GM18507 (cell line): ENCODE results near the gene PCMTD2.

Source experiments
- DNase-seq: peaks from one replicate; pipeline ENCODE4 v3.0.0; 2011; ENCODE audit warnings: low read depth; ENCODE audit not compliant: insufficient read length; ENCODE audit errors: extremely low spot score
- FAIRE-seq: peaks from 2 replicates; lab custom pipeline; 2011; peaks lifted over from hg19 to GRCh38; lab: Jason Lieb, UNC

PCMTD2 gene

GRCh38 chr20:64236137-64237088 is 19.1 kb upstream of the PCMTD2 start:
- FAIRE-seq (no peak), DNase-seq (no peak)

GRCh38 chr20:64237316-64237715 is 18.2 kb upstream of the PCMTD2 start:
- DNase-seq (no peak), FAIRE-seq (no peak)

GRCh38 chr20:64238115-64238825 is 17.3 kb upstream of the PCMTD2 start:
- FAIRE-seq (no peak), DNase-seq (no peak)

GRCh38 chr20:64238851-64239387 is 16.6 kb upstream of the PCMTD2 start:
- DNase-seq, result peak; percentile 52
- FAIRE-seq, result peak; percentile 57

- FAIRE-seq (no peak), DNase-seq (no peak)
Measured at GRCh38 chr20:64239449-64240242, 15.9 kb upstream of the PCMTD2 start.

- no peak for FAIRE-seq
Measured at GRCh38 chr20:64240243-64241015, 15.1 kb upstream of the PCMTD2 start.

GRCh38 chr20:64241061-64241460 is 14.5 kb upstream of the PCMTD2 start:
- no peak for FAIRE-seq
- DNase-seq, result no peak

More at GRCh38 chr20:64240243-64241015, 15.1 kb upstream of the PCMTD2 start:
- no peak for DNase-seq

GRCh38 chr20:64242003-64242796 is 13.3 kb upstream of the PCMTD2 start:
- DNase-seq, result no peak
- no peak for FAIRE-seq

- no peak for FAIRE-seq
- DNase-seq, result no peak
Measured at GRCh38 chr20:64242797-64243475, 12.6 kb upstream of the PCMTD2 start.

- DNase-seq (no peak), FAIRE-seq (no peak)
Measured at GRCh38 chr20:64244281-64244805, 11.2 kb upstream of the PCMTD2 start.

GRCh38 chr20:64244870-64245603 is 10.5 kb upstream of the PCMTD2 start:
- DNase-seq (no peak), FAIRE-seq (no peak)

GRCh38 chr20:64245746-64246595 is 9.6 kb upstream of the PCMTD2 start:
- FAIRE-seq (no peak), DNase-seq (no peak)

- DNase-seq, result no peak
- FAIRE-seq, result no peak
Measured at GRCh38 chr20:64246616-64247306, 8.8 kb upstream of the PCMTD2 start.

GRCh38 chr20:64247307-64247618 is 8.3 kb upstream of the PCMTD2 start:
- DNase-seq (no peak), FAIRE-seq (no peak)
